GM19468 (cell line): ENCODE results near the gene SUN3.
"Not testable (repeated sequence)": the region's sequence is repeated elsewhere in the genome, so short reads cannot be mapped to it uniquely, and the experiment has no call there.

Experiments
- ATAC-seq: cut with Tn5 transposase; IDR thresholded peaks from one replicate; pipeline ENCODE4 v1.9.1; 2021; ENCODE audit warnings: mild to moderate bottlenecking, moderate library complexity, moderate number of reproducible peaks; ENCODE audit not compliant: unreplicated experiment; ENCODE audit errors: extremely low read depth

SUN3 gene

GRCh38 chr7:48033922-48034321, 5.0 kb upstream of the SUN3 start:
- ATAC-seq: no peak

- ATAC-seq: no peak
Observed at GRCh38 chr7:48031111-48031510, 2.2 kb upstream of the SUN3 start.

- no peak for ATAC-seq
Observed at GRCh38 chr7:48025624-48026023, 3.3 kb downstream of the SUN3 start.

- no peak for ATAC-seq
Observed at GRCh38 chr7:48017674-48018073, 11.2 kb downstream of the SUN3 start.

GRCh38 chr7:48016641-48017040, 12.3 kb downstream of the SUN3 start:
- no peak for ATAC-seq

GRCh38 chr7:48011951-48012350, 17.0 kb downstream of the SUN3 start:
- no peak for ATAC-seq

GRCh38 chr7:48011323-48011722, 17.6 kb downstream of the SUN3 start:
- no peak for ATAC-seq

- ATAC-seq: no peak
Observed at GRCh38 chr7:48009954-48010353, 19.0 kb downstream of the SUN3 start.

GRCh38 chr7:48009257-48009656, 19.6 kb downstream of the SUN3 start:
- ATAC-seq: no peak

GRCh38 chr7:48006866-48007265, 22.0 kb downstream of the SUN3 start:
- ATAC-seq: no peak

GRCh38 chr7:48004638-48005037, 24.3 kb downstream of the SUN3 start:
- no peak for ATAC-seq

- ATAC-seq: no peak
Observed at GRCh38 chr7:48004032-48004431, 24.9 kb downstream of the SUN3 start.

GRCh38 chr7:48000164-48000563, 28.7 kb downstream of the SUN3 start:
- ATAC-seq: not testable (repeated sequence)

- ATAC-seq: no peak
Observed at GRCh38 chr7:47999413-47999812, 29.5 kb downstream of the SUN3 start.

GRCh38 chr7:47992446-47992845, 36.5 kb downstream of the SUN3 start:
- ATAC-seq: no peak

GRCh38 chr7:47991741-47992311, 37.1 kb downstream of the SUN3 start:
- peak; percentile 90 for ATAC-seq

GRCh38 chr7:47991270-47991669, 37.6 kb downstream of the SUN3 start:
- ATAC-seq: no peak

GRCh38 chr7:47990592-47990991, 38.3 kb downstream of the SUN3 start:
- ATAC-seq: no peak

- ATAC-seq: not testable (repeated sequence)
Observed at GRCh38 chr7:47989607-47990400, 39.1 kb downstream of the SUN3 start.

- no peak for ATAC-seq
Observed at GRCh38 chr7:47988496-47989386, 40.2 kb downstream of the SUN3 start.

- no peak for ATAC-seq
Observed at GRCh38 chr7:47982610-47983009, 46.3 kb downstream of the SUN3 start.
